H1 (cell line): ENCODE data around the gene LPCAT3. TPM values are rescaled to one million over a fixed set of nuclear protein-coding genes. Genes with fewer than 3 reads are reported as not detected.

Experiments used
- CTCF ChIA-PET: fragments of 300-600 bp; sonication (Branson Sonifier 250); formaldehyde crosslinking; loops from one replicate; lab custom pipeline; 2021; ENCODE audit not compliant: partially characterized antibody; lab: Charles Lee
- POLR2A ChIA-PET: fragments of 300-600 bp; sonication (Branson Sonifier 250); formaldehyde crosslinking; loops from one replicate; lab custom pipeline; 2021; ENCODE audit warnings: inconsistent platforms; ENCODE audit not compliant: partially characterized antibody; lab: Charles Lee
- DNase-seq, 2 experiments: peaks; one replicate each; pipeline versions ENCODE4 v3.0.0 to v3.0.0-alpha.2; 2010 to 2022; ENCODE audit warnings: low spot score in 2 of 2, low read depth in 1 of 2, mixed read lengths in 1 of 2
- FAIRE-seq: peaks from 2 replicates; lab custom pipeline; 2011; peaks lifted over from hg19 to GRCh38; lab: Jason Lieb, UNC
- H2AFZ ChIP-seq: 2 replicates; pipeline ENCODE4 v1.8.1; 2012; ENCODE audit warnings: low read length, inconsistent platforms
- H2AK5ac ChIP-seq: 2 replicates; pipeline ENCODE4 v1.6.1; 2013; ENCODE audit warnings: low read depth, low read length
- H2BK120ac ChIP-seq: replicated peaks from 2 replicates; pipeline ENCODE3; 2013; ENCODE audit warnings: low read depth, low read length, inconsistent platforms
- H2BK12ac ChIP-seq: 2 replicates; pipeline ENCODE4 v1.6.1; 2013; ENCODE audit warnings: low read depth, low read length
- H2BK15ac ChIP-seq: 2 replicates; pipeline ENCODE4 v1.6.1; 2013; ENCODE audit warnings: low read length
- H2BK20ac ChIP-seq: 2 replicates; pipeline ENCODE4 v1.6.1; 2013; ENCODE audit warnings: low read length
- H2BK5ac ChIP-seq: 2 replicates; pipeline ENCODE4 v1.6.1; 2013; ENCODE audit warnings: low read depth, low read length
- H3K14ac ChIP-seq: 2 replicates; pipeline ENCODE4 v1.6.1; 2013; ENCODE audit warnings: inconsistent platforms; ENCODE audit not compliant: insufficient read length
- H3K18ac ChIP-seq: 2 replicates; pipeline ENCODE4 v1.6.1; 2013; ENCODE audit warnings: low read length; ENCODE audit errors: extremely low read depth
- H3K23ac ChIP-seq: 2 replicates; pipeline ENCODE4 v1.6.1; 2013; ENCODE audit warnings: inconsistent platforms; ENCODE audit not compliant: insufficient read length
- H3K23me2 ChIP-seq: 2 replicates; pipeline ENCODE4 v1.6.1; 2013; ENCODE audit warnings: low read depth, low read length
- H3K27ac ChIP-seq: 2 replicates; pipeline ENCODE4 v1.6.1; 2011; ENCODE audit warnings: low read depth, low read length, inconsistent platforms
- H3K27me3 ChIP-seq, 4 experiments: replicated peaks in 1 of 4; 1 replicate in 1 of 4; 2 replicates in 3 of 4; pipeline versions ENCODE4 v1.6.1 to v1.8.1; 2011 to 2013; ENCODE audit warnings: low read length in 3 of 4, mild to moderate bottlenecking in 3 of 4, inconsistent platforms in 2 of 4, mixed read lengths in 2 of 4, moderate library complexity in 1 of 4; ENCODE audit not compliant: control insufficient read depth in 3 of 4, insufficient read depth in 3 of 4; ENCODE audit errors: extremely low read depth in 1 of 4
- H3K36me3 ChIP-seq, 4 experiments: 2 replicates each; pipeline versions ENCODE4 v1.6.1 to v1.8.1; 2011 to 2013; ENCODE audit warnings: mild to moderate bottlenecking in 4 of 4, low read length in 3 of 4, moderate library complexity in 2 of 4, control low read depth in 1 of 4, inconsistent platforms in 1 of 4; ENCODE audit not compliant: insufficient read depth in 4 of 4, control insufficient read depth in 2 of 4
- H3K4ac ChIP-seq: replicated peaks from 2 replicates; pipeline ENCODE3; 2013; ENCODE audit warnings: low read length, low read depth, mixed read lengths, inconsistent platforms; ENCODE audit not compliant: insufficient read length
- H3K4me1 ChIP-seq, 4 experiments: replicated peaks in 1 of 4; 1 replicate in 1 of 4; 2 replicates in 3 of 4; pipeline versions ENCODE4 v1.6.1 to v1.8.1; 2011 to 2013; ENCODE audit warnings: low read length in 3 of 4, inconsistent platforms in 2 of 4, mixed read lengths in 1 of 4; ENCODE audit not compliant: insufficient read depth in 4 of 4, control insufficient read depth in 3 of 4
- H3K4me2 ChIP-seq, 2 experiments: 2 replicates each; pipeline versions ENCODE4 v1.6.1 to v1.8.1; 2011 to 2013; ENCODE audit warnings: low read depth in 2 of 2, low read length in 2 of 2, control low read depth in 1 of 2, inconsistent platforms in 1 of 2, mild to moderate bottlenecking in 1 of 2; ENCODE audit not compliant: insufficient read depth in 1 of 2
- H3K4me3 ChIP-seq, 4 experiments: fragments of 200-600, 300-600 bp in 1 of 4; sonication (generic), shearing (Covaris generic), sonication (Bioruptor Twin) in 1 of 4; 2 replicates each; pipeline versions ENCODE4 v1.5.1 to v1.8.1; 2011 to 2016; ENCODE audit warnings: low read length in 4 of 4, low read depth in 3 of 4, control low read depth in 2 of 4, inconsistent platforms in 2 of 4, mild to moderate bottlenecking in 2 of 4, mixed read lengths in 1 of 4, moderate library complexity in 1 of 4; ENCODE audit not compliant: insufficient read depth in 2 of 4; ENCODE audit errors: extremely low read depth in 1 of 4
- H3K56ac ChIP-seq: replicated peaks from 2 replicates; pipeline ENCODE3; 2013; ENCODE audit warnings: low read depth, mild to moderate bottlenecking, mixed read lengths, low read length, inconsistent platforms; ENCODE audit not compliant: insufficient read length
- H3K79me1 ChIP-seq: 2 replicates; pipeline ENCODE4 v1.6.1; 2013; ENCODE audit warnings: low read depth, low read length, control low read depth
- H3K79me2 ChIP-seq, 2 experiments: 2 replicates each; pipeline versions ENCODE4 v1.6.1 to v1.8.1; 2012 to 2013; ENCODE audit warnings: low read length in 2 of 2, mild to moderate bottlenecking in 2 of 2, inconsistent platforms in 1 of 2; ENCODE audit not compliant: insufficient read depth in 2 of 2, control insufficient read depth in 1 of 2
- H3K9ac ChIP-seq, 4 experiments: replicated peaks in 1 of 4; 1 replicate in 1 of 4; 2 replicates in 3 of 4; pipeline versions ENCODE4 v1.6.1 to v1.8.1; 2011 to 2013; ENCODE audit warnings: low read depth in 3 of 4, low read length in 3 of 4, control low read depth in 2 of 4, mild to moderate bottlenecking in 2 of 4, moderate library complexity in 2 of 4, inconsistent platforms in 1 of 4; ENCODE audit errors: extremely low read depth in 1 of 4
- H3K9me3 ChIP-seq, 2 experiments: 2 replicates each; pipeline versions ENCODE4 v1.6.1 to v1.8.1; 2012 to 2013; ENCODE audit warnings: mild to moderate bottlenecking in 2 of 2, moderate library complexity in 2 of 2, control low read depth in 1 of 2, inconsistent platforms in 1 of 2, low read depth in 1 of 2, low read length in 1 of 2, mixed read lengths in 1 of 2; ENCODE audit not compliant: insufficient read depth in 2 of 2
- H4K20me1 ChIP-seq, 2 experiments: replicated peaks in 1 of 2; 2 replicates each; pipeline versions ENCODE3 to v1.8.1; 2011 to 2013; ENCODE audit warnings: inconsistent platforms in 2 of 2, low read length in 2 of 2, mild to moderate bottlenecking in 1 of 2; ENCODE audit not compliant: insufficient read depth in 2 of 2, control insufficient read depth in 1 of 2
- H4K5ac ChIP-seq: 2 replicates; pipeline ENCODE4 v1.6.1; 2013; ENCODE audit warnings: low read length, low read depth, mixed read lengths, inconsistent platforms; ENCODE audit not compliant: insufficient read length
- H4K8ac ChIP-seq: 2 replicates; pipeline ENCODE4 v1.8.0; 2013; ENCODE audit warnings: mild to moderate bottlenecking, moderate library complexity, low read length, inconsistent platforms; ENCODE audit not compliant: insufficient read depth; ENCODE audit errors: extremely low read depth
- H4K91ac ChIP-seq: replicated peaks from 2 replicates; pipeline ENCODE3; 2013; ENCODE audit warnings: low read length, mixed read lengths, inconsistent platforms; ENCODE audit not compliant: insufficient read length
- HDAC6 ChIP-seq: IDR thresholded peaks from one replicate; pipeline ENCODE4 v1.7.1; 2012; ENCODE audit warnings: low read depth, mild to moderate bottlenecking, inconsistent platforms, low read length, moderate library complexity
- KDM4A ChIP-seq: IDR thresholded peaks from one replicate; pipeline ENCODE4 v1.7.1; 2012; ENCODE audit warnings: low read depth, mild to moderate bottlenecking, moderate library complexity, low read length, inconsistent platforms; ENCODE audit not compliant: severe bottlenecking
- POLR2AphosphoS5 ChIP-seq: IDR thresholded peaks from 2 replicates; pipeline ENCODE4 v1.6.1; 2011; ENCODE audit warnings: low read depth, low read length
- TAF1 ChIP-seq: IDR thresholded peaks from 2 replicates; pipeline ENCODE4 v1.6.1; 2011; ENCODE audit warnings: mild to moderate bottlenecking, low read depth, low read length
- TEAD4 ChIP-seq: IDR thresholded peaks from 2 replicates; pipeline ENCODE4 v1.6.1; 2012; ENCODE audit warnings: low read depth, low read length, inconsistent platforms, mixed read lengths
- WGBS, 2 experiments: shearing (Covaris generic) in 1 of 2; methylation state at CpG; one replicate each; pipeline versions ENCODE4 v1.1.6 to v1.1.7; 2013 to 2015; ENCODE audit warnings: low lambda C conversion rate in 2 of 2, mixed read lengths in 2 of 2, inconsistent platforms in 1 of 2, low coverage in 1 of 2, missing lambda C conversion rate in 1 of 2; ENCODE audit not compliant: insufficient replicate concordance in 2 of 2, insufficient coverage in 1 of 2, insufficient read length in 1 of 2; ENCODE audit errors: extremely low coverage in 1 of 2, missing lambda C conversion rate in 1 of 2; 5-methylcytosine and 5-hydroxymethylcytosine counted together
- polyA plus RNA-seq, 7 experiments: library from polyadenylated mRNA; depleted of rRNA in 3 of 7; stranded (reverse) in 5 of 7; unstranded in 2 of 7; fragments of >200 nt in 5 of 7; fragments of 200-250 nt in 2 of 7; gene quantifications; 1 replicate in 5 of 7; 2 replicates in 1 of 7; 4 replicates in 1 of 7; pipeline versions ENCODE4 v1.2.1 to v1.2.3, GENCODE V29; 2011 to 2013; ENCODE audit warnings: missing spikeins in 2 of 7, mixed read lengths in 2 of 7
- total RNA-seq: library from RNA; stranded (reverse); fragmentation: NEBNext Ultra II Directional; extraction: Animal tissue kit (Norgen Biotek cat#: 25700); gene quantifications from 2 replicates; pipeline ENCODE4 v1.2.1, GENCODE V29; 2021

LPCAT3 gene
- total and polyA plus RNA-seq, 2 of the 8 experiments (the other 6 are each of a cell fraction or from before 2014, with no cell fraction given), result 55.8 to 70.4 TPM

GRCh38 chr12:7032990-7033389 lies 14.7 kb upstream of the LPCAT3 start:
- Histone ChIP-seq H3K4me3 (no peak overlapping the region), H3K27ac (no peak overlapping the region), H3K4ac (no peak overlapping the region), H3K14ac (no peak overlapping the region), H2BK20ac (no peak overlapping the region), H2BK12ac (no peak overlapping the region), H2AK5ac (no peak overlapping the region), H3K79me1 (no peaks in the 10 kb centered on the region), H2AFZ (no peak overlapping the region), H3K56ac (no peak overlapping the region), H3K27me3 (no peaks in the 10 kb centered on the region), H4K20me1 (peaks cover 0 to 2% of the 10 kb centered on the region in 2 experiments), H3K9me3 (no peaks in the 10 kb centered on the region), H3K23me2 (no peaks in the 10 kb centered on the region), H3K9ac (no peak overlapping the region), H3K4me2 (no peak overlapping the region), H3K36me3 (no peaks in the 10 kb centered on the region), H4K5ac (no peak overlapping the region), H4K8ac (no peak overlapping the region), H3K18ac (no peak overlapping the region), H2BK5ac (no peak overlapping the region), H2BK120ac (no peak overlapping the region), H4K91ac (no peak overlapping the region), H2BK15ac (no peak overlapping the region), H3K23ac (no peak overlapping the region), H3K4me1 (peaks cover 0 to 4% (median 1%) of the 10 kb centered on the region in 4 experiments; a peak in 2 of 7 replicates), H3K79me2 (no peaks in the 10 kb centered on the region)
- DNase-seq, result no peak
- no peak for FAIRE-seq
- TF ChIP-seq POLR2AphosphoS5, result no peak
- TF ChIP-seq TAF1, result no peak
- TF ChIP-seq HDAC6, result no peak
- TF ChIP-seq TEAD4, result no peak
- TF ChIP-seq KDM4A, result no peak
- CTCF ChIA-PET, result interaction anchor here (0.8 to 2.6 kb wide), 12 partner anchors 9 to 160 kb away, joined by 3 to 12 read pairs (median 4); no protein-coding TSS in a partner anchor
- POLR2A ChIA-PET, result interaction anchor here (1.2 to 1.7 kb wide), 3 partner anchors 9 to 89 kb away, joined by 3 to 5 read pairs (median 4); partner anchors contain the start of genes C12orf57 and RNU7-1
- WGBS, 2 experiments, result 84% methylated on average over 2 of the region's 2 CpGs; no CpG with 5 or more reads in 1 of the 2 experiments
